Measurements from ENCODE around the gene LRRK1.

DNA sequence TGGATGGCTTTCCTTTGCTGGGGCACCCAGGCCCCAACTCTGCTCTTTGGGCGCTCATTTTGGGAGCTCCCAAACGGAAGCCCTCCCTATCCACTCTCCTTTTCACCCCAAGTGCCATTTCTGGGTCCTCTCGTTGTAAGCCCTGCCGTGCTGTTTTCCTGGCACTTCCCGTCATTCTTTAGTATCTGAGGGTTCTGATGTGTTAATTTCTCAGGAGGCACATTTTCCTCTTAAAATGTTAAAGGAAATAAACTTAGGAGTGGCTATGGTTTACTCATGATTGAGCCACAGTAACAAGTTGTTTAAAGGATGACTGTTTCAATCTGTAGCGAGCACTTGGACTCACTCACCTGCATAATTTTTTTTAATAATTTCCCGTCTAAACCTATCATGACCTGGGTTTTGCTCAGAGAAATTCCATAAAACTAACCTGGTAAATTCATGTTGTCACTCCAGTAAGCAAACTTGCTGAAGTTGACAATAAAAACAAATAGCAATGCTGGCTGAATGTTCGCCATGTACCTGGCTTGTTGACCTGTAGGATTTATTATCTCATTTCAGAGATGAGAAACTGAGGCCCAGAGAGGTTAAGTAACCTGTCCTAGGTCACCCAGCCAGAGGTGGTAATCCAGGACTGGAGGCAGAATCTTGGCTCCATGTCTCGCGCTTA lies 29.0 kb upstream of the LRRK1 start:
- TF ChIP-seq CTCF (IDR thresholded peaks at IDR 0.05) (no peak), EZH2 (IDR thresholded peaks at IDR 0.05; ENCODE audit: borderline replicate concordance, insufficient read depth, low read depth, low read length, poor library complexity, severe bottlenecking) (no peak)
